ENCODE data around the gene GOLGA6L25.
"Not testable (repeated sequence)": the region's sequence is repeated elsewhere in the genome, so short reads cannot be mapped to it uniquely, and the experiment has no call there.

GRCh38 chr15:28508217-28508889, 45.0 kb upstream of the GOLGA6L25 start:
- TF ChIP-seq CTCF (IDR thresholded peaks at IDR 0.05); REST (IDR thresholded peaks at IDR 0.05; ENCODE audit: insufficient read depth in 1 of 2, low read depth in 2 of 2, low read length in 1 of 2); POLR2AphosphoS5 (IDR thresholded peaks at IDR 0.05; ENCODE audit: low read depth, low read length); TCF7L2 (IDR thresholded peaks at IDR 0.05; ENCODE audit: low read depth, low read length); SIN3A (IDR thresholded peaks at IDR 0.05; ENCODE audit: borderline replicate concordance, insufficient read depth, low read depth, low read length): not testable (repeated sequence)
